Measurements from ENCODE around the gene SNRNP40.

SNRNP40 gene

DNA sequence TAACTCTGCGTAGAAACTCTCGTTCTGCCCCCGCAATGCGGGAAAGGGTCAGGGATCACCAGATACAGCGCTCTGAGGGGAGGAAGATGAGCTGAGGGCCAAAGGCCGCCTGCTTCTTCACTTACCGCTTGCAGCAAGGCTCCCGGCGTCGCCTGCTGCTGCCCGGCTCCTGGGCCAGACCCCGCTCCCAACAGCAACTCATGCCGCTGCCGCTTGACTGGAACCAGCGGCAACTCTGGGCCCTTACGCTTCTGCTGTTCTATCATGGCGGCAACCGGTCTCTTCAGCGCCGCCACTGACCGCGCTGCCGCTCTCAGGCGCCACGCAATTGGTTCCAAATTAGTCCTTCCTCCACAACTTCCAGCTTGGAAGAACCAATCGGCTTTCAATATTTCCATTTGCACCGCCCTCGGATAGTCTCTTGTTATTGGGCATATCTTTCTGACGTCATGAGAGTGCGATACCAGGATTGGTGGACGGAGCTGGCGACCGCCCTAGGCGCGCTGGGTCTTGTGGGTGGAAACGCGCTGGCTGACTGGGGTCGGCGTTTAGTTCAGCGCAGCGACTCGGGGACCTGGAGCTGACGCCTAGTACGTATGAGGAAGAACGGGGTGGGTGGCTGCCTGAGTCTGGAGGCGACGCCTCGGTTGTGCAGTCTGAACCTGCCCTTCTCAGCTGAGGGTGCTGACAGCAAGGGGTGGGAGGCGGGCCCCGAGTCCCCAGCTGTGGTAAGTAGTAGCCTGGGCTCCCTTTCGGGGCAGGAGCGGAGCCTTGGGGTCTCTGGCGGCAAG is at the start of gene SNRNP40, which contains the start of gene ZCCHC17:
Gene SNRNP40 (minus strand): TSS at position 303 of the 791 bp plus-strand sequence. CDS start 37 bp downstream, at position 266.
Gene ZCCHC17 (plus strand): TSS at position 547 of the 791 bp plus-strand sequence. CDS start 13,067 bp downstream, outside the sequence.
- no peak within 1 kb of the TSS for H3K4me3 Mint-ChIP-seq
- DNase-seq (ENCODE audit: low spot score in 2 of 2) (peak; percentile 72 to 92), ATAC-seq (peak; percentile 97)
- H3K9me3 Mint-ChIP-seq, result no peaks in the 10 kb centered on the region
- peaks cover 12% of the 10 kb centered on the region for H3K4me1 Mint-ChIP-seq
- no peak within 1 kb of the TSS for H3K27ac Mint-ChIP-seq
- H3K36me3 Mint-ChIP-seq, result peaks cover 46% of the 10 kb centered on the region

DNA sequence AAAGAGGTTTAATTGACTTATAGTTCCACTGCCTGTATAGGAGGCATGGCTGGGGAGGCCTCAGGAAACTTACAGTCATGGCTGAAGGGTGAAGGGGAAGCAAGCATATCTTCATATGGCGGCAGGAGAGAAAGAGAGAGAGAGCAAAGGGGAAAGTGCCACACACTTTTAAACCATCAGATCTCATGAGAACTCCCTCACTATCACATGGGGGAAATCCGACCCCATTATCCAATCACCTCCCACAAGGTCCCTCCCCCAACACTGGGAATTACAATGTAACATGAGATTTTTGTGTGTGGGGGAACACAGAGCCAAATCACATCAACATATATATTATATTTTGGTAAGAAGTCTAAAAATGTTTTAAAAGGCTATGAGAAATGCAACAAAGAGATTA is 49.0 kb upstream of the SNRNP40 start:
- no peaks in the 10 kb centered on the region for H3K4me1 Mint-ChIP-seq
- ATAC-seq (no peak), DNase-seq (ENCODE audit: low spot score in 2 of 2) (no peak)
- H3K36me3 Mint-ChIP-seq, result peaks cover 40% of the 10 kb centered on the region
- H3K9me3 Mint-ChIP-seq, result no peaks in the 10 kb centered on the region
- no peak overlapping the region for H3K4me3 Mint-ChIP-seq
- no peak overlapping the region for H3K27ac Mint-ChIP-seq

DNA sequence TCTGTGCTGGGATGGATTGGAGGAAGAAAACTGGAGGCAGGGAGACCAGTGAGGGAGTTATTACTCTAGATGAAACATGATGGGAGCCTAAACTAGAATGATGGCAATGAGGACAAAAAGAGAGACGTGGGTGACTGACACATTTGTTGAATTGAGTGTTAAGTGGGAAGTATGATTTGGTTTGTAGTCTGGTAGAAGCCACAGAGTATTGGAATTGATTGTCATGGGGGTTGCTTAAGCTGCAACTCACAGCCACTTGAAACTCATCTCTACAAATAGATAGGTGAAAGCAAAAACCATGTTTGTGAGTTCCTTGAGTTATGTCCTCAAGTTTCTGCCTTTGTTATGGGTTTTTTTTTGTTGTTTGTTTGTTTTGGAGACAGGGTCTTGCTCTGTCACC is 47.9 kb upstream of the SNRNP40 start:
- Mint-ChIP-seq H3K27ac (no peak overlapping the region), H3K36me3 (peaks cover 40% of the 10 kb centered on the region), H3K9me3 (no peaks in the 10 kb centered on the region), H3K4me3 (no peak overlapping the region), H3K4me1 (no peaks in the 10 kb centered on the region)
- peak; percentile 76 for ATAC-seq
- no peak for DNase-seq (ENCODE audit: low spot score in 2 of 2)

DNA sequence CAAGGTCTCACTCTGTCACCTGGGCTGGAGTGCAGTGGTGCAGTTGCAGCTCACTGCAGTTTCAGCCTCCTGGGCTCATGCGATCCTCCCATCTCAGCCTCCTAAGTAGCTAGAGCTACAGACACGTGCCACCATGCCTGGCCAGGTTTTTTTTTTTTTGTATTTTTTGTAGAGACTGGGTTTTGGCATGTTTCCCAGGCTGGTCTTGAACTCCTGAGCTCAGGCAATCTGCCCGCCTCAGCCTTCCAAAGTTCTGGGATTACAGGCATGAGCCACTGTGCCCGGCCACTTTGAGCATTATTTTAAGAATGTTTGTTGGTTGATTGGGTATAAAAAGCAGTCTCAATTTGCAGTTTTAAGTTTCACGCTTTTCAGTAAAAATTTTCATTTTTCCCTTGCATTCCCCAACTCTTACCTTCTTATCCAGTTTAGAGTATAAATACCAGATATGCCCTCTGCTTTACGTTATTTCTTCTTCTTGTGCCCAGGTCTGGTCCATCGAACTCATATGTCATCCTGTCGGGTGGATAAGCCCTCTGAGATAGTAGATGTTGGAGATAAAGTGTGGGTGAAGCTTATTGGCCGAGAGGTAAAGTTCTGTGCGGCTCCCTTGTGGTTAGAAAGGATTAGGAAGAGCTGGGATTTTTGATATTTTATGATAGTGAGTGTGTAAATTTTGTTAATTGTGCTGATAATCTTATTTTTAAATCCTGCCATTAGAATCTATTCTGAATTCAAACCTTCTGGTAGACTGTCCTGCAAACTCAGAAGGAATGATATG is 40.3 kb upstream of the SNRNP40 start:
- Mint-ChIP-seq H3K36me3 (peaks cover 48% of the 10 kb centered on the region), H3K4me1 (no peaks in the 10 kb centered on the region), H3K27ac (no peak overlapping the region), H3K4me3 (no peak overlapping the region), H3K9me3 (no peaks in the 10 kb centered on the region)
- ATAC-seq (no peak), DNase-seq (ENCODE audit: low spot score in 2 of 2) (no peak)

DNA sequence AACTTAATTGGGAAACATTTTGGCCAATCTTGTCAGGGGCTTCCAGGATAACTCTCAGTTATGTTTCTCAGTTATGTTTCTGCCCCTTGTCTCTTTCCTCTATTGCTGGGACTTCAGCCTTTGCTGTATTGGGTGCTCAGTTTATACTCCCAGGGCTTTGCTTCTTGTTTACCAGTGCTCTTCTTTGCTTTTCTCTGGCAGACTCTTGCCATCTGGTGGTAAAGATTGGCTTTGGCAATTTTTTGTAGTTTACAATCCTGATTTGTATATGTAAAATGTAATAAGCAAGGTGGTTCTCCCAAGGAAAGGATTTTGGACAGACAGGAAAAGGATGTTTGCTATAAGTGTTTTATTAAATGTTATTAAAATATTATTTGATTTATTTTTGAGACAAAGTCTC is 38.4 kb upstream of the SNRNP40 start:
- Mint-ChIP-seq H3K36me3 (peaks cover 38% of the 10 kb centered on the region), H3K27ac (no peak overlapping the region), H3K4me1 (no peaks in the 10 kb centered on the region), H3K9me3 (no peaks in the 10 kb centered on the region), H3K4me3 (no peak overlapping the region)
- no peak for ATAC-seq
- DNase-seq (ENCODE audit: low spot score in 2 of 2), result no peak

DNA sequence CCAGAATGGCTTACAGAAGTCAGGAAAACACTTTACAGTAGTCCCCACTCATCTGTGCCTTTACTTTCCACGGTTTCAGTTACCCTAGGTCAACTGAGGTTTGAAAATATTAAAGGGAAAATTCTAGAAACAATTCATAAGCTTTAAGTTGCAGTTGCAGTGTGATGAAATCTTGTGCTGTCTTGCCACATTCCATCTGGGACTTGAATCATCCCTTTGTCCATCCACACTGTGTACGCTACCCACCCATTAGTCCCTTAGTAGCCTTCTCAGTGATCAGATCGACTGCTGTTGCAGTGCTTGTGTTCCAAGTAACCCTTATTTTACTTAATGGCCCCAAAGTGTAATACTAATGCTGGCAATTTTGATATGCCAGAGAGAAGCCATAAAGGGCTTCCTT is 30.8 kb upstream of the SNRNP40 start:
- ATAC-seq (no peak), DNase-seq (ENCODE audit: low spot score in 2 of 2) (no peak)
- peaks cover 19% of the 10 kb centered on the region for H3K36me3 Mint-ChIP-seq
- H3K27ac Mint-ChIP-seq, result no peak overlapping the region
- H3K4me1 Mint-ChIP-seq, result no peaks in the 10 kb centered on the region
- H3K4me3 Mint-ChIP-seq, result no peak overlapping the region
- H3K9me3 Mint-ChIP-seq, result no peaks in the 10 kb centered on the region

DNA sequence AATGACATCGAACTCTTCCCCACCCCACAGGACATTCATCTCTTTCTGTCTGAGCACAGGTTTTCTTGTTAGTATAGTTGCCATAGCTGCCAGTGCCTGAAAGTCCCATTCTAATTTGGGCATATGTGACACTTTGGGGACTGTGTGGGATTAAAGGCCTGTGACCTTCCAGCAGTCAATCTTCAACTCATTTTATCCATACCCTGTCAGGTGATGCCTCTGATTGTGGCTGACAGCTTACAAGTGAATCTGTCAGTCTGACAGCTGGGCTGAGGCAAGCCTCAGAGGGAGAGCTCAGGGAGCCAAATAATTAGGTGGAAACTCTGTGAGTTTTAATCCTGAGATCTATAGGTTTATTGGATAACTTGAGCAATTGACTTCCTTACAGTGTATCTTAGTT is 29.9 kb upstream of the SNRNP40 start:
- Mint-ChIP-seq H3K4me1 (no peaks in the 10 kb centered on the region), H3K36me3 (peaks cover 23% of the 10 kb centered on the region), H3K27ac (no peak overlapping the region), H3K9me3 (no peaks in the 10 kb centered on the region), H3K4me3 (no peak overlapping the region)
- no peak for DNase-seq (ENCODE audit: low spot score in 2 of 2)
- no peak for ATAC-seq

DNA sequence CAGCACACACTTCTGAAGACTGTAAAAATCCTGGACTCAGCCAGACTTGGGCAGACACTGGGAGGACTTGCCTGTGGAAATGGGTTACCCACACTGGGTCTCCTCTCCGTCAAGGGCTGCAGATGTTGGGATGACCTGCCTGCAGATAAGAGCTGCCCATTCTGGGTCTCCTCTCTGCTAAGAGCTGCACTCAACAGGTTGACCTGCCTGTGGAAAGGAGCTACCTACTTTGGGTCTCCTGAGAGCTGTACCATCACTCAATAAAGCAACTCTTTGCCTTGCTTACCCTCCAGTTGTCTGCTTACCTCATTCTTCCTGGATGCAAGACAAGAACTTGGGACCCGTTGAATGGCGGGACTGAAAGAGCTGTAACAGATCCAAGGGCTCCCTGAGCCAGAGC is 28.4 kb upstream of the SNRNP40 start:
- ATAC-seq, result no peak
- Mint-ChIP-seq H3K27ac (no peak overlapping the region), H3K36me3 (peaks cover 35% of the 10 kb centered on the region), H3K9me3 (no peaks in the 10 kb centered on the region), H3K4me3 (no peak overlapping the region), H3K4me1 (no peaks in the 10 kb centered on the region)
- no peak for DNase-seq (ENCODE audit: low spot score in 2 of 2)

DNA sequence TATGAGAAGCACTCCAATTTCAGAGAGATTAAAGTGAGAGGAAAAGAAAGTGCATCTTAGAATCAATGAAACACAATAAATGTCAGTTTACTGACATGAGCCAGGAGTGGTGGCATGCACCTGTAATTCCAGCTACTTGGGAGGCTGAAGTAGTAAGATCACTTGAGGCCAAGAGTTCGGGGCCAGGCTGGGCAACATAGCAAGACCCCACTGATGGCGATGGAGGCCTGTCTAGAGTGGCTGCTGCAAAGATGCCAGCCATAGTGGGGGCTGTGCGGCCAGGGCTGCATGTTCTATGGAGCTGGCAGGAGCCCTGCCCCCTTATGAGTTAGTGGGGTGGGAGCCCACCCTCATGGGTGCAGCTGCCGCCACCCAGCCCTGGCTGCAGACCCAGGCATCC is 27.5 kb upstream of the SNRNP40 start:
- ATAC-seq (no peak), DNase-seq (ENCODE audit: low spot score in 2 of 2) (no peak)
- Mint-ChIP-seq H3K4me3 (no peak overlapping the region), H3K27ac (no peak overlapping the region), H3K9me3 (no peaks in the 10 kb centered on the region), H3K36me3 (peaks cover 44% of the 10 kb centered on the region), H3K4me1 (no peaks in the 10 kb centered on the region)

DNA sequence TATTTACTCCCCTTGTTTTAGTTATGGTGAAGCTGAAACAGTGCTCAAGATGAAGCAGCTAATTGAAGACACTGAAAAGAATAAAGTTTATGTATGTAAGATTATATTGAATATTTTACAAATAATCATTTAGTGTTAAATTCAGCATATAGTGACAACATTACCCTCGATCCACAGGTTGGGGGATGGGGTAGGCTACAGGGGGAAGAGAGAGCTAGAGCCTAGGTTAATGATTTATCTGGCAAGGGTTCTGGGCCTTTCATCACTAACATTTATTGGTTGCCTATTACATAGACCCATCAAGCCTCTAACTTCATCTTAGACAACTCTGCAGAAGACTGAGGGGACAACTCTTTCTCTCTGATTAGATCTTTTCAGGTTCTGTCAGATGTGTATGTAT is 21.6 kb upstream of the SNRNP40 start:
- no peak overlapping the region for H3K4me3 Mint-ChIP-seq
- H3K36me3 Mint-ChIP-seq, result peaks cover 83% of the 10 kb centered on the region

DNA sequence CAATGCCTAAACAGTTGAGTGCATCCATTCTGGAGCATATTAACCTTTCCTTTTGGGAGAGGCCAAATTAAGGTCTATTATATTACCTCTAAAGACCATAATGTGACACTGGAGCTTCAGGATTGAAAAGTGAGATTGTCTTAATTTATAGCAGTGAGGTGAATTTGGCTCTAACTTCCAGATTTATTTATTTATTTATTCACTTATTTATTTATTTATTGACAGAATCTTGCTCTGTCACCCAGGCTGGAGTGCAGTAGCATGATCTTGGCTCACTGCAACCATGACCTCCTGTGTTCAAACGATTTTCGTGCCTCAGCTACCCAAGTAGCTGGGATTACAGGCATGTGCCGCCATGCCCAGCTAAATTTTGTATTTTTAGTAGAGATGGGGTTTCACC is 19.3 kb upstream of the SNRNP40 start:
- Mint-ChIP-seq H3K4me1 (no peaks in the 10 kb centered on the region), H3K36me3 (peaks cover 88% of the 10 kb centered on the region), H3K27ac (no peak overlapping the region), H3K9me3 (no peaks in the 10 kb centered on the region), H3K4me3 (no peak overlapping the region)
- DNase-seq (ENCODE audit: low spot score in 2 of 2) (no peak), ATAC-seq (no peak)

More for the DNA sequence above, 21.6 kb upstream of the SNRNP40 start:
- no peak overlapping the region for H3K27ac Mint-ChIP-seq
- no peaks in the 10 kb centered on the region for H3K9me3 Mint-ChIP-seq
- H3K4me1 Mint-ChIP-seq, result no peaks in the 10 kb centered on the region
- no peak for ATAC-seq
- no peak for DNase-seq (ENCODE audit: low spot score in 2 of 2)

DNA sequence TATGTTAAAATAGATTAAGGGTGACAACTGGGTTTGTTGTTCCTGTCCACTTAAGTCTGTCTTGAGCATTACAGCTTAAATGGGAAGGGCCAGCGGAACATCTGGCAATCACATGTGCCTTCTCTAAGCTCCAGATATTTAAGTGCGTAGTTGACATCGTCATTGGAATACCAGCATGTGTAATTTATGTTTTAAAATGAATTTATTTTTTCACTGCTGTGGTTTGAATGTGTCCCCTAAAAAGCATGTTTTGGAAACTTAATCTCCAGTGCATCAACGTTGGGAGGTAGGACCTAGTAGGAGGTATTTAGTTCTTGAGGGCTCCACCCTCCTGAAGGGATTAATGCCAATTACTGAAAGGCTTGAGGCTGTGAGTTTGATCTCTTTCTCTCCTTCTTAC is 13.6 kb upstream of the SNRNP40 start:
- Mint-ChIP-seq H3K36me3 (peaks cover 69% of the 10 kb centered on the region), H3K27ac (no peak overlapping the region), H3K4me1 (peaks cover 8% of the 10 kb centered on the region), H3K9me3 (no peaks in the 10 kb centered on the region), H3K4me3 (no peak overlapping the region)
- no peak for ATAC-seq
- DNase-seq (ENCODE audit: low spot score in 2 of 2), result no peak

DNA sequence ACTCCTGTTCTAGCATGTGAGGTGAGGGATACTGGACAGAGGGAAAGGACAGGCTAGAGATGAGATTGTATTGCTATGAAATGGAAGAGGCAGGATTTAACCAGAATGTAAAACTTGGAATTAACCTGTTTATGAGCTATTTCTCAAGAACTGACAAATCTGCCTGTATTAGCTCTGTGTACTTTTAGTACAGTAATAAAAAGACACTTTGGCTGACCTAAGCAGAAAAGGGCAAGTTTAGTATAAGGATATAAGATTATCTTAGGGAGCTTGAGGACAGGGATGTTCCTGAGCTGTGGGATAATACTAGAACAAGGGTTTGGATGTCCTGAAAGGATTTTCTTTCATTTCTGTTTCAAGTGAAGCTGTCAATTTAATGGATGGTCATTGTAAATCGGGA is 11.4 kb upstream of the SNRNP40 start:
- H3K27ac Mint-ChIP-seq, result no peak overlapping the region
- peaks cover 8% of the 10 kb centered on the region for H3K4me1 Mint-ChIP-seq
- H3K9me3 Mint-ChIP-seq, result no peaks in the 10 kb centered on the region
- H3K36me3 Mint-ChIP-seq, result peaks cover 56% of the 10 kb centered on the region
- no peak for DNase-seq (ENCODE audit: low spot score in 2 of 2)
- no peak for ATAC-seq
- no peak overlapping the region for H3K4me3 Mint-ChIP-seq

DNA sequence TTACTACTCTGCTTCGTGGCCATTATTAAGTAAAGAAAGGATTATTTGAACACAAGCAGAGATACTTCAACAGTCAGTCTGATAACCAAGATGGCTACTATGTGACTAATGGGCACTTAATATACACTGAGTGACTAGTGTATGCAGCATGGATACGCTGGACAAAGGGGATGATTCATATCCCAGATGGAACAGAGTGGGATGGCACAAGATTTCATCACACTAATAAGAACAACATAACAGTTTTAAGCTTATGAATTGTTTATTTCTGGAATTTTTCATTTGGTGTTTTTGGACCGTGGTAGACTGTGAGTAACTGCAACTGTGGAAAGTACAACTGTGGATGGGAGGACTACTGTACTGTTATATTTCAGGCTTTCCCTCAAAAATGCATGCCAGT is 9.7 kb upstream of the SNRNP40 start:
- H3K4me3 Mint-ChIP-seq, result no peak overlapping the region
- H3K9me3 Mint-ChIP-seq, result no peaks in the 10 kb centered on the region
- no peak for DNase-seq (ENCODE audit: low spot score in 2 of 2)
- H3K27ac Mint-ChIP-seq, result no peak overlapping the region
- peaks cover 40% of the 10 kb centered on the region for H3K36me3 Mint-ChIP-seq
- peaks cover 8% of the 10 kb centered on the region for H3K4me1 Mint-ChIP-seq
- ATAC-seq, result no peak

DNA sequence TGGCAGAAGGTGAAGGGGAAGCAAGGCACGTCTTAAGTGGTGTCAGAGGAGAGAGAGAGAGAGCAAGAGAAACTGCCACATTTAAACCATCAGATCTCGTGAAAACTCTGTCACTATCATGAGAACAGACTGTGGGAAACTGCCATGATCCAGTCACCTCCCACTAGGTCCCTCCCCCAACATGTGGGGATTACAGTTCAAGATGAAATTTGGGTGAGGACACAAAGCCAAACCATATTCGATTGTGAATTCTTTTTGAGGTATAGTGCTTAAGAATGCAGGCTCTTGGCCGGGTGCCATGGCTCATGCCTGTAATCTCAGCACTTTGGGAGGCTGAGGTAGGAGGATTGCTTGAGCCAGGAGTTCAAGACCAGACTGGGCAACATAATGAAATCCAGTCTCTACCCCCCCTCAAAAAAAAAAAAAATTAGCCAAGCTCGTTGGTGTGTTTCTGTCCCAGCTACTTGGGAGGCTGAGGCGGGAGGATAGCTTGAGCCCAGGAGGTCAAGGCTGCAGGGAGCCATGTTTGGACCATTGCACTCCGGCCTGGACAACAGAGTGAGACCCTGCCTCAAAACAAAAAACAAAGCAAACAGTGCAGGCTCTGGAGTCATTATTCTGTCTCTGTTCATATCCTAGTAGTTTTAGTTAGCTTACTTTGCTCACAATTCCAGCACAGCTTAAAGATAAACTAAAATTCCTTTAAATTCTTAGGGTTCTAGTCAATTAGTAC is 6.3 kb upstream of the SNRNP40 start:
- H3K4me1 Mint-ChIP-seq, result peaks cover 3% of the 10 kb centered on the region
- no peak for ATAC-seq
- H3K4me3 Mint-ChIP-seq, result no peak overlapping the region
- no peak for DNase-seq (ENCODE audit: low spot score in 2 of 2)
- H3K27ac Mint-ChIP-seq, result peak overlapping the region; percentile 15
- H3K36me3 Mint-ChIP-seq, result peaks cover 24% of the 10 kb centered on the region
- H3K9me3 Mint-ChIP-seq, result no peaks in the 10 kb centered on the region
